Naive thymus-derived CD8-positive, alpha-beta T cell (primary cell): ENCODE results near the gene EED. TPM values are rescaled to one million over a fixed set of nuclear protein-coding genes. Genes with fewer than 3 reads are reported as not detected.
"Not testable (repeated sequence)": the region's sequence is repeated elsewhere in the genome, so short reads cannot be mapped to it uniquely, and the experiment has no call there.

Experiments
- ATAC-seq, 2 donors: fragments of 150-1000 bp; cut with Tn5 transposase in 1 of 2; sonication (Bioruptor Pico), chemical (Tn5 transposase) in 1 of 2; 1 replicate in 1 of 2; 2 replicates in 1 of 2; pipeline ENCODE4 v1.10.0; 2021; ENCODE audit warnings: mild to moderate bottlenecking in 2 of 2, moderate library complexity in 2 of 2
- POLR2A ChIA-PET: fragments of 350-600 bp; sonication (Branson Sonifier 250); formaldehyde crosslinking; loops from one replicate; lab custom pipeline; 2021; ENCODE audit warnings: antibody characterized with exemption; lab: Charles Lee
- DNase-seq, 10 donors: peaks; one replicate each; pipeline versions ENCODE4 v3.0.0 to v3.0.0-alpha.2; 2020 to 2022
- H3K27ac Mint-ChIP-seq, 10 donors: one replicate each; pipeline ENCODE4 v1.8.0; 2020 to 2022; ENCODE audit warnings: mild to moderate bottlenecking in 10 of 10, mixed read lengths in 10 of 10, moderate library complexity in 4 of 10, inconsistent platforms in 1 of 10
- H3K27me3 Mint-ChIP-seq, 5 donors: one replicate each; pipeline ENCODE4 v1.8.0; 2021 to 2022; ENCODE audit warnings: mixed read lengths in 5 of 5
- H3K36me3 Mint-ChIP-seq, 3 donors: one replicate each; pipeline ENCODE4 v1.8.0; 2020 to 2022; ENCODE audit warnings: mixed read lengths in 3 of 3, mild to moderate bottlenecking in 2 of 3, inconsistent platforms in 1 of 3
- H3K4me1 Mint-ChIP-seq, 4 donors: one replicate each; pipeline ENCODE4 v1.8.0; 2021 to 2022; ENCODE audit warnings: mixed read lengths in 4 of 4
- H3K4me3 Mint-ChIP-seq, 10 donors: one replicate each; pipeline ENCODE4 v1.8.0; 2020 to 2022; ENCODE audit warnings: mild to moderate bottlenecking in 10 of 10, mixed read lengths in 10 of 10, moderate library complexity in 6 of 10, inconsistent platforms in 1 of 10
- H3K9me3 Mint-ChIP-seq, 9 donors: one replicate each; pipeline ENCODE4 v1.8.0; 2020 to 2022; ENCODE audit warnings: mixed read lengths in 9 of 9, mild to moderate bottlenecking in 3 of 9, inconsistent platforms in 1 of 9, moderate library complexity in 1 of 9
- polyA plus RNA-seq, 3 donors: library from polyadenylated mRNA; unstranded; fragments of 300-500 nt; fragmentation: Illumina TruSeq; gene quantifications; one replicate each; pipeline ENCODE4 v1.2.3, GENCODE V29; 2021
- total RNA-seq, 8 experiments: library from RNA in 2 of 8; stranded (reverse) in 2 of 8; gene quantifications; one replicate each; pipeline ENCODE4 v1.2.3 and lab custom pipeline; 2021 to 2026

Gene EED
- total and polyA plus RNA-seq, 5 experiments from 2014 or later = 10.9 to 31.5 (median 19.2) TPM

GRCh38 chr11:86288776-86289507 is 44.4 kb downstream of the EED start:
- Mint-ChIP-seq H3K4me1 (peaks cover 7 to 30% (median 17%) of the 10 kb centered on the region in 4 donors), H3K27me3 (no peaks in the 10 kb centered on the region), H3K36me3 (no peaks in the 10 kb centered on the region), H3K4me3 (no peak overlapping the region), H3K27ac (peak overlapping the region in 3 of 10 donors; percentile 14 to 43 (median 36)), H3K9me3 (no peaks in the 10 kb centered on the region)
- ATAC-seq (no peak), DNase-seq (no peak)
- POLR2A ChIA-PET = interaction anchor here (0.6 kb wide), 1 partner anchor 341 kb away, joined by 3 read pairs; no protein-coding TSS in a partner anchor

DNA sequence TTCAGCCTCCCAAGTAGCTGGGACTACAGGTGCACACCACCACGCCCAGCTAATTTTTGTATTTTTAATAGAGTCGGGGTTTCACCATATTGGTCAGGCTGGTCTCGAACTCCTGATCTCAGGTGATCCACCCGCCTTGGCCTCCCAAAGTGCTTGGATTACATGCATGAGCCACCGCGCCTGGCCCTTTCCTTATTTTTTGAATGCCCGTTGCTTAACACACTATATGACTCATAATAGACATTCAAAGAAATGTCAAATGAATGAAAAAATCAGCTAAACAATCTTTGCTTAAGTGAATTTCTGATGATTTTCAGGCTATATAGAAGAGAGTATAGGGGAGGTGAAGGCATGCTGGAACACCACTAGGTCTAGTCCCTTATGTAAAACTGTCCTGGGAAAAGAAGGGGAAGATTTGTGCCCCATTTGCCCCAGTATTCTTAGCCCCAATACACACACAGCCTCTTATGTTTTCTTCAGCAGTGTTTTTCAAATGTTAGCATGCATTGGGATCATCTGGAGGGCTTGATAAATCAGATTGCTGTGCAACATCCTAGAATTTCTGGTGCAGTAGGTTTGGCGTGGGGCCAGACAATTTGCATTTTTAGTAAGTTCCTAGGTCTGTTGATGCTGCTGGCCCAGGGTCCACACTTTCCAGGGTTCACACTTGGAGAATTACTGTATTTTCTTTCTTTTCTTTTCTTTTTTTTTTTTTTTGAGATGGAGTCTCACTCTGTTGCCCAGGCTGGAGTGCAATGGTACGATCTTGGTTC is 45.1 kb downstream of the EED start:
- not testable (repeated sequence) for H3K36me3 Mint-ChIP-seq, H3K27me3 Mint-ChIP-seq, ATAC-seq, H3K4me3 Mint-ChIP-seq, DNase-seq, H3K9me3 Mint-ChIP-seq
- POLR2A ChIA-PET = interaction anchor here (0.6 kb wide), 1 partner anchor 341 kb away, joined by 3 read pairs; no protein-coding TSS in a partner anchor
- Mint-ChIP-seq H3K27ac (peak overlapping the region in 2 of 10 donors; percentile 36 to 43), H3K4me1 (peaks cover 7 to 32% (median 17%) of the 10 kb centered on the region in 4 donors)

DNA sequence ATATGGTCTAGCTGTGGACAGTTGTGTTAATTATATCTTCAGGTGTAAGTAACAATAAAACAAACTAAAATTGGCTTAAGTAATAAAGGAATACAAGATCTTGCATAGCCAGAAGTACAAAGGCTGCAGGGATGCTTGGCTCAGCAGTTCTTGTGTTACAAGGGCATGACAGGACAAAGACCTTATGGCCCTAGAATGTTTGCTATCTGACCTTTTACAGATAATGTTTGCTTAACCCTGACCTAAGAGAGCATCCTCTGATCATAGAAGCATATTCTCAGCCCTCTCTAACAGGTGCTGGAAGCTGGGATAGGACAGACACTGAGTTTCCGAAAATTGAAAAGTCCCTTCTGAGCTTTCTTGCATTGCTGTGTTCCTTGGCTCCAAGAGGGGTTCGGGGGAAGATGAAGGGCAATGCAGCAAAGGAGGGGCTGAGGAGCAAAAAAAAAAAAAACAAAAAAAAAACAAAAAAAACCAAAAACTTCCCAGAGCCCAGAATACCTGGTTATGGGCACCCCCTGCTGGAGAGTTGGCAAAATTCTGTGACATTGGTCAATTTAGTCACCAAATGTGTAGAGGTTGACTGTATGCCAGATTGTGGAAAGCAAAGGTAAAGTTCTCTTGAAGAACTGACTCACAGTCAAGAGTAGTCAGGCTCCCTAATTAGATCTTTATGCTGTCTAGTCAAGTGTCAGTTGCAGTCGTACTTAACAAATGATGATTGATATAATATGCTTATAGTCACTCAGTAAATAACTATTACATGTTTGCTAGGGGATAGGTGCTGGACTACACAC is 47.1 kb downstream of the EED start:
- peak overlapping the region in 3 of 10 donors; percentile 15 to 27 (median 27) for H3K27ac Mint-ChIP-seq
- H3K4me3 Mint-ChIP-seq = no peak overlapping the region

DNA sequence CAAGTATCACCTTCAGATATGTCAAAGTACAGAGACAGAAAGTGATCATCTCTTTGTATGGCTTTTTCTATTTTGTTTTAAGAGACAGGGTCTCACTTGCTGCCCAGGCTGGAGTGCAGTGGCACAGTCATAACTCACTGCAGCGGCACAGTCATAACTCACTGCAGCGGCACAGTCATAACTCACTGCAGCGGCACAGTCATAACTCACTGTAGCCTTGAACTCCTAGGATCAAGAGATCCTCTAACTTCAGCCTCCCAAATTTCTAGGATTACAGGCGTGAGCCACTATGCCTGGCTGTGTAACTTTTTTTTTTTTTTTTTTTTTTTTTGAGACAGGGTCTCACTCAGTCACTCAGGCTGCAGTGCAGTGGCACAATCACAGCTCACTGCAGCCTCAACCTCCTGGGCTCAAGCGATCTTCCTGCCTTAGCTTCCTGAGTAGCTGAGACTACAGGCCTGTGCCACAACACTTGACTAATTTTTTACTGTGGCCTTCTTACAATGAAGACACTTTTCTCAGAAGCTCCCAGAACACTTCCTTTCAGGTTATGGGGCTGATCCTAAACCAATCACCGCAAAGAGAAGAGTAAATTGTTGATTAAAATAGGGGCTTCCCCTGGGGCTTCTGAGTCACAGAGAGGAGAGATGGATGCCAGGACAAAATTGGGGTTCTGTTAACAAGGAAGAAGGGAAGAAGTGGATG is 48.5 kb downstream of the EED start:
- no peaks in the 10 kb centered on the region for H3K27me3 Mint-ChIP-seq
- H3K27ac Mint-ChIP-seq = peak overlapping the region in 4 of 10 donors; percentile 21 to 88 (median 76)
- peaks cover 0 to 2% (median 0%) of the 10 kb centered on the region in 3 donors for H3K36me3 Mint-ChIP-seq
- DNase-seq = no peak
- no peaks in the 10 kb centered on the region for H3K9me3 Mint-ChIP-seq
- H3K4me3 Mint-ChIP-seq = peak overlapping the region in 1 of 10 donors; percentile 56
- POLR2A ChIA-PET = interaction anchor here (0.6 to 1.0 kb wide), 2 partner anchors 48 to 256 kb away, joined by 3 to 5 read pairs; partner anchors contain the start of gene EED
- H3K4me1 Mint-ChIP-seq = peaks cover 2 to 25% (median 11%) of the 10 kb centered on the region in 4 donors
- peak; percentile 35 to 51 for ATAC-seq

More for the DNA sequence above, 47.1 kb downstream of the EED start:
- no peaks in the 10 kb centered on the region for H3K27me3 Mint-ChIP-seq
- ATAC-seq (peak; percentile 59 to 67), DNase-seq (peak; percentile 33 to 78 (median 46))
- no peaks in the 10 kb centered on the region for H3K9me3 Mint-ChIP-seq
- POLR2A ChIA-PET = interaction anchor here (0.6 to 1.0 kb wide), 2 partner anchors 47 to 98 kb away, joined by 3 to 7 read pairs; partner anchors contain the start of gene EED
- H3K36me3 Mint-ChIP-seq = peaks cover 0 to 2% (median 0%) of the 10 kb centered on the region in 3 donors
- peaks cover 5 to 32% (median 17%) of the 10 kb centered on the region in 4 donors for H3K4me1 Mint-ChIP-seq

DNA sequence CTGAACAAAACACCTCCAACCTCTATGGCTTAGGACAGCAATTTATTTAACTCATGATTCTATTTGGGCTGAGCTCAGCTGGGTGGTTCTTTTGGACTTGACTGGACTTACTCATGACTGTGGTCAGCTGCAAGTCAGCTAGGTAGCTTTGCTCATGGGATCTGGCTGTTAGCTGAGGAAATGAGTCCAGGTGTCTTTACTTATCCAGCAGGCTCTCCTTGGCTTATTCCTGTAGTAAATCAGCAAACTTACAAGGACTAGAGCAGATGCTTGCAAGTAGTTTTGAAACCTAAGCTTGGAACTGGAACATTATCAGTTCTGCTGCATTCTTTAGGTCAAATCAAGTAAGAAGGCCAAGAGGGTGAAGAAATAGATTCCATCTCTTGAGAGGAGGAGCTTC is 49.5 kb downstream of the EED start:
- H3K27me3 Mint-ChIP-seq = no peaks in the 10 kb centered on the region
- DNase-seq = no peak
- peaks cover 0 to 2% (median 0%) of the 10 kb centered on the region in 3 donors for H3K36me3 Mint-ChIP-seq
- no peak overlapping the region for H3K27ac Mint-ChIP-seq
- no peak overlapping the region for H3K4me3 Mint-ChIP-seq
- H3K4me1 Mint-ChIP-seq = peaks cover 2 to 21% (median 9%) of the 10 kb centered on the region in 4 donors
- H3K9me3 Mint-ChIP-seq = no peaks in the 10 kb centered on the region
- ATAC-seq = no peak
- POLR2A ChIA-PET = no interaction called here

DNA sequence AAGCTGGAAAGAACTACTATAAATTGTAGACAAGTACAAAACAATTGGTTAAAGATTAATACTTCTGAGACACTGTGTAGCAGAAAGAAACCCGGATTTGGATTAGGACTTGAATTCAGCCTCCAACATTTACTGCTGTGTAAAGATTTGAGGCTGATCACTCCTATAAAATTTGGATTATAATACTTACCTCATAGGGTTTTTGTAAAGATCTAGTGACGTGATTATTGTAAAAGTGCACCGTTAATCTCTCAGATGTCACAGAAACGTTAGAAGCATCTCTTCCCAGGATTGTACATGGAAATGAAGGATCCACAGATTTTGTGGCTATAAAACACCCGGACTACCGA is 57.2 kb downstream of the EED start:
- Mint-ChIP-seq H3K9me3 (no peaks in the 10 kb centered on the region), H3K36me3 (peaks cover 0 to 8% (median 4%) of the 10 kb centered on the region in 3 donors), H3K4me1 (peaks cover 9 to 39% (median 28%) of the 10 kb centered on the region in 4 donors), H3K27me3 (peaks cover 0 to 2% (median 0%) of the 10 kb centered on the region in 5 donors), H3K27ac (peak overlapping the region; percentile 94 to 99 (median 98)), H3K4me3 (peak overlapping the region; percentile 97 to 100 (median 99))
- no peak for ATAC-seq
- POLR2A ChIA-PET = interaction anchor here (0.8 to 3.2 kb wide), 2 partner anchors 55 to 233 kb away, joined by 3 to 16 read pairs; partner anchors contain the start of gene PICALM
- DNase-seq = no peak

- ATAC-seq (peak; percentile 99), DNase-seq (peak; percentile 75 to 95 (median 84))
- Mint-ChIP-seq H3K9me3 (no peaks in the 10 kb centered on the region), H3K27me3 (peaks cover 0 to 2% (median 0%) of the 10 kb centered on the region in 5 donors), H3K27ac (peak within 1 kb of the TSS; percentile 94 to 99 (median 98)), H3K4me1 (peaks cover 9 to 39% (median 28%) of the 10 kb centered on the region in 4 donors), H3K36me3 (peaks cover 0 to 8% (median 4%) of the 10 kb centered on the region in 3 donors), H3K4me3 (peak within 1 kb of the TSS; percentile 97 to 100 (median 99))
- POLR2A ChIA-PET = interaction anchor here (0.8 to 3.2 kb wide), 3 partner anchors 56 to 234 kb away, joined by 3 to 16 read pairs (median 5); partner anchors contain the start of genes EED and PICALM
Measured at GRCh38 chr11:86302092-86302793, 57.7 kb downstream of the EED start, which contains the start of gene HIKESHI. TSS of gene HIKESHI (plus strand) at chr11:86302240. CDS start at chr11:86302449, 209 bp downstream.

- POLR2A ChIA-PET = interaction anchor here (1.4 to 3.2 kb wide), 2 partner anchors 59 to 235 kb away, joined by 5 to 16 read pairs; partner anchors contain the start of genes EED and PICALM
- Mint-ChIP-seq H3K36me3 (peaks cover 0 to 8% (median 4%) of the 10 kb centered on the region in 3 donors), H3K27me3 (peaks cover 0 to 2% (median 0%) of the 10 kb centered on the region in 5 donors), H3K4me1 (peaks cover 9 to 39% (median 28%) of the 10 kb centered on the region in 4 donors), H3K4me3 (peak overlapping the region; percentile 97 to 100 (median 99)), H3K27ac (peak overlapping the region; percentile 2 to 99 (median 97)), H3K9me3 (no peaks in the 10 kb centered on the region)
- DNase-seq (no peak), ATAC-seq (no peak)
Measured at GRCh38 chr11:86303257-86303656, 58.7 kb downstream of the EED start.

GRCh38 chr11:86308710-86309109 is 64.2 kb downstream of the EED start:
- DNase-seq, H3K27ac Mint-ChIP-seq, H3K9me3 Mint-ChIP-seq, H3K27me3 Mint-ChIP-seq, POLR2A ChIA-PET, ATAC-seq, H3K4me3 Mint-ChIP-seq: not testable (repeated sequence)
- Mint-ChIP-seq H3K36me3 (peaks cover 0 to 53% (median 39%) of the 10 kb centered on the region in 3 donors), H3K4me1 (peaks cover 22 to 46% (median 38%) of the 10 kb centered on the region in 4 donors)

DNA sequence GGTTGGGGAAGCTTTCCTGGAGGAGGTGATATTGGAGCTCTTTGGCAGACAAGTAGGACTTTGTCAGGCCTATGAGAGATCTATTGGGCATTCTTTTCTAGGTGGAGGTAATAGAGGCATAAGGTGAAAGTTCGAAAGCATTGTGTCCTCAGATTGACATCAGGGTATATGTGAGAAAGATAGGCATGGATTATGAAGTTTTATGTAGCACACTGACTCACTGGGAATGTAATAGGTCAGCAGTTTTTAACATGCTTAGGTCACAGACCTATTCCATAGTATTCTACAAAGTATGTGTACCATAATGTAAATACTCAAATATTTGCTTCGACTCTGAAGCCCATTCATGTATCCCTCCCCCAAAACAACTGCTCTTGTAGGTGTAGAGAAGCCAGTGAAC is 69.2 kb downstream of the EED start:
- POLR2A ChIA-PET = no interaction called here
- no peak for DNase-seq
- H3K9me3 Mint-ChIP-seq = no peaks in the 10 kb centered on the region
- peaks cover 23 to 38% (median 30%) of the 10 kb centered on the region in 4 donors for H3K4me1 Mint-ChIP-seq
- no peak overlapping the region for H3K4me3 Mint-ChIP-seq
- H3K27ac Mint-ChIP-seq = peak overlapping the region in 1 of 10 donors; percentile 13
- no peaks in the 10 kb centered on the region for H3K27me3 Mint-ChIP-seq
- H3K36me3 Mint-ChIP-seq = peaks cover 0 to 82% (median 60%) of the 10 kb centered on the region in 3 donors
- ATAC-seq = no peak
